Stomach smooth muscle (tissue), 2 donors: ENCODE results near the gene B3GALT4.

Experiments
- H3K27ac ChIP-seq: one replicate; pipeline ENCODE4 v1.7.0; 2013; ENCODE audit warnings: mild to moderate bottlenecking, low read length, inconsistent platforms
- H3K27me3 ChIP-seq, 2 donors: one replicate each; pipeline ENCODE4 v1.7.0; 2013; ENCODE audit warnings: low read length in 2 of 2; ENCODE audit not compliant: insufficient read depth in 2 of 2, control insufficient read depth in 1 of 2
- H3K36me3 ChIP-seq, 2 donors: one replicate each; pipeline ENCODE4 v1.7.0; 2013; ENCODE audit warnings: low read length in 2 of 2; ENCODE audit not compliant: control insufficient read depth in 2 of 2, insufficient read depth in 2 of 2
- H3K4me1 ChIP-seq: one replicate; pipeline ENCODE4 v1.7.0; 2013; ENCODE audit warnings: low read length; ENCODE audit not compliant: control insufficient read depth, insufficient read depth
- H3K4me3 ChIP-seq, 2 donors: one replicate each; pipeline ENCODE4 v1.7.0; 2013; ENCODE audit warnings: low read length in 2 of 2
- H3K9ac ChIP-seq, 2 donors: one replicate each; pipeline ENCODE4 v1.7.0; 2013; ENCODE audit warnings: low read length in 2 of 2, mild to moderate bottlenecking in 1 of 2
- H3K9me3 ChIP-seq, 2 donors: one replicate each; pipeline ENCODE4 v1.7.0; 2013; ENCODE audit warnings: low read length in 2 of 2; ENCODE audit not compliant: control insufficient read depth in 2 of 2
- donor health status: healthy.
- donor health status: Pancreatic carcinoma.

Gene B3GALT4

GRCh38 chr6:33276864-33277662 is at the start of gene B3GALT4:
B3GALT4 (plus strand) TSS chr6:33277123; CDS start chr6:33277420, 297 bp downstream.
- Histone ChIP-seq H3K4me3 (peak within 1 kb of the TSS; percentile 76 to 81), H3K27ac (peak within 1 kb of the TSS; percentile 77), H3K36me3 (peaks cover 24 to 40% of the 10 kb centered on the region in 2 donors), H3K27me3 (no peaks in the 10 kb centered on the region), H3K9me3 (no peaks in the 10 kb centered on the region), H3K4me1 (peaks cover 60% of the 10 kb centered on the region), H3K9ac (peak within 1 kb of the TSS; percentile 66 to 68)

- Histone ChIP-seq H3K9me3 (no peaks in the 10 kb centered on the region), H3K36me3 (no peaks in the 10 kb centered on the region), H3K9ac (no peak overlapping the region), H3K27ac (no peak overlapping the region), H3K4me3 (no peak overlapping the region), H3K4me1 (no peaks in the 10 kb centered on the region), H3K27me3 (peaks cover 4 to 14% of the 10 kb centered on the region in 2 donors)
Measured at GRCh38 chr6:33235221-33235634, 41.7 kb upstream of the B3GALT4 start.

GRCh38 chr6:33236328-33236727 is 40.6 kb upstream of the B3GALT4 start:
- Histone ChIP-seq H3K27ac (no peak overlapping the region), H3K9me3 (no peaks in the 10 kb centered on the region), H3K4me3 (no peak overlapping the region), H3K36me3 (no peaks in the 10 kb centered on the region), H3K9ac (no peak overlapping the region), H3K27me3 (peaks cover 9 to 14% of the 10 kb centered on the region in 2 donors), H3K4me1 (no peaks in the 10 kb centered on the region)

- Histone ChIP-seq H3K27me3 (peaks cover 9 to 14% of the 10 kb centered on the region in 2 donors), H3K9me3 (no peaks in the 10 kb centered on the region), H3K27ac (no peak overlapping the region), H3K4me3 (no peak overlapping the region), H3K36me3 (no peaks in the 10 kb centered on the region), H3K9ac (no peak overlapping the region), H3K4me1 (no peaks in the 10 kb centered on the region)
Measured at GRCh38 chr6:33236852-33237251, 40.1 kb upstream of the B3GALT4 start.

- Histone ChIP-seq H3K4me1 (no peaks in the 10 kb centered on the region), H3K4me3 (no peak overlapping the region), H3K36me3 (no peaks in the 10 kb centered on the region), H3K9me3 (no peaks in the 10 kb centered on the region), H3K9ac (no peak overlapping the region), H3K27me3 (peaks cover 9 to 14% of the 10 kb centered on the region in 2 donors), H3K27ac (no peak overlapping the region)
Measured at GRCh38 chr6:33237741-33238140, 39.2 kb upstream of the B3GALT4 start.

- H3K4me3 ChIP-seq, result no peak overlapping the region
- H3K27me3 ChIP-seq, result peaks cover 2 to 7% of the 10 kb centered on the region in 2 donors
- no peaks in the 10 kb centered on the region for H3K36me3 ChIP-seq
- no peaks in the 10 kb centered on the region for H3K9me3 ChIP-seq
- H3K4me1 ChIP-seq, result no peaks in the 10 kb centered on the region
- no peak overlapping the region for H3K9ac ChIP-seq
- H3K27ac ChIP-seq, result no peak overlapping the region
Measured at GRCh38 chr6:33241968-33242367, 35.0 kb upstream of the B3GALT4 start.

GRCh38 chr6:33243476-33243875 is 33.4 kb upstream of the B3GALT4 start:
- Histone ChIP-seq H3K9me3 (no peaks in the 10 kb centered on the region), H3K9ac (no peak overlapping the region), H3K4me1 (peaks cover 5% of the 10 kb centered on the region), H3K27ac (no peak overlapping the region), H3K27me3 (peaks cover 2 to 7% of the 10 kb centered on the region in 2 donors), H3K36me3 (no peaks in the 10 kb centered on the region), H3K4me3 (no peak overlapping the region)

GRCh38 chr6:33247977-33248642 is 28.8 kb upstream of the B3GALT4 start:
- H3K27ac ChIP-seq, result peak overlapping the region; percentile 99
- H3K27me3 ChIP-seq, result no peaks in the 10 kb centered on the region
- H3K36me3 ChIP-seq, result peaks cover 0 to 4% of the 10 kb centered on the region in 2 donors
- H3K9me3 ChIP-seq, result no peaks in the 10 kb centered on the region
- peaks cover 26% of the 10 kb centered on the region for H3K4me1 ChIP-seq
- H3K9ac ChIP-seq, result peak overlapping the region; percentile 87 to 89
- H3K4me3 ChIP-seq, result peak overlapping the region; percentile 71 to 89

GRCh38 chr6:33248643-33248931 is 28.3 kb upstream of the B3GALT4 start:
- Histone ChIP-seq H3K27ac (peak overlapping the region; percentile 99), H3K4me1 (peaks cover 26% of the 10 kb centered on the region), H3K9me3 (no peaks in the 10 kb centered on the region), H3K36me3 (peaks cover 0 to 4% of the 10 kb centered on the region in 2 donors), H3K27me3 (no peaks in the 10 kb centered on the region), H3K9ac (peak overlapping the region; percentile 87 to 89), H3K4me3 (peak overlapping the region; percentile 71 to 89)

- peak overlapping the region; percentile 99 for H3K27ac ChIP-seq
- peak overlapping the region; percentile 99 for H3K9ac ChIP-seq
- peaks cover 0 to 4% of the 10 kb centered on the region in 2 donors for H3K36me3 ChIP-seq
- H3K4me1 ChIP-seq, result peaks cover 26% of the 10 kb centered on the region
- H3K4me3 ChIP-seq, result peak overlapping the region; percentile 89 to 92
- no peaks in the 10 kb centered on the region for H3K27me3 ChIP-seq
- H3K9me3 ChIP-seq, result no peaks in the 10 kb centered on the region
Measured at GRCh38 chr6:33248932-33249731, 27.8 kb upstream of the B3GALT4 start.
